ENCODE data around the gene MAP3K7. TPM values are rescaled to one million over a fixed set of nuclear protein-coding genes. Genes with fewer than 3 reads are reported as not detected.
A peak's percentile ranks its signal among the peaks of the same experiment; 100 is the strongest.

MAP3K7 gene
- total RNA-seq, 2 donors from 2014 or later = 40.1 to 50.9 TPM

DNA sequence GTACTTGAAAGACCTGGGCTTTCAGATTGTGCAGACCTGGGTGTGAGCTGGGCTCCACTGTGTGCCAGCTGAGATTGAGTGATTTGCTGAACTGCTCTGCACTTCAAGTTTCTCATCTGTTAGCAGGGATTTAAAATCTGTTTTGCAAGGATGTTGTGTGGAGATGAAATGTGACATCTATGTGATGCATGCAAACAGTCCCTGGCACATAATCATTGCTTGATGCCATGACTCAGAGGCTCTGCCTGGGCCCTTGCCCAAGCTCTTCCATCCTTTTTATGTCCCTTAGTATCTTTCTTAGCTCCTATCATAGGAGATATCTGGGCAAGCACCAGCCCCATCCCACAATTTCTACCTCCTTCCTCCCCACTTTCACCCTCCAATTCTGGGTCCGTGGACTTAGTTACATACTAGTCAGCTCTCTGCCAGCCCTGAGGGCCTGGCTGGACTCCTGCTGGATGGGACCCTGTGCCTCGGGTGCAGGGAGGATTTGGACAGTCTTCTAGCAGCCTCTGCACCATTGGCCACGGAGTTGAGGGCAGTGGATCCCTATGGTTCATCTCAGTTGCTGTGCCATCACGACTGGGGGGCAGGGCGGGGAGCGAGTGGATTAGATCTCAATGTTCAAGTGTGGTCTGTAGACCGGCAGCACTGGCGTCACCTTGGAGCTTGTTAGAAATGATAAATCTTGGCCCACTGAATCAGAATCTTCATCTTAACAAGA, 103.6 kb downstream of the MAP3K7 start:
- Mint-ChIP-seq H3K27me3 (ENCODE audit: insufficient read depth) (peaks cover 9% of the 10 kb centered on the region), H3K36me3 (ENCODE audit: low read depth) (peaks cover 2% of the 10 kb centered on the region), H3K4me3 (no peak overlapping the region), H3K4me1 (peaks cover 10% of the 10 kb centered on the region), H3K9me3 (peaks cover 13% of the 10 kb centered on the region), H3K27ac (no peak overlapping the region)
- Histone ChIP-seq H3K27me3 (ENCODE audit: control insufficient read depth, insufficient read depth, low read length, poor library complexity, severe bottlenecking) (no peaks in the 10 kb centered on the region), H3K4me1 (ENCODE audit: control insufficient read depth, insufficient read depth, low read length) (peaks cover 1% of the 10 kb centered on the region), H3K4me3 (ENCODE audit: low read length) (no peak overlapping the region), H3K9ac (ENCODE audit: extremely low read depth, low read length, poor library complexity, severe bottlenecking) (no peak overlapping the region), H3K27ac (ENCODE audit: low read depth, low read length) (no peak overlapping the region), H3K9me3 (ENCODE audit: control insufficient read depth, low read length) (peaks cover 13% of the 10 kb centered on the region), H3K36me3 (ENCODE audit: control insufficient read depth, insufficient read depth, low read length) (no peaks in the 10 kb centered on the region)
- DNase-seq = peak; percentile 34
- WGBS, 2 experiments (ENCODE audit: insufficient coverage in 1 of 2, insufficient read length in 1 of 2) = 87 to 92% methylated on average over 7 to 8 of the region's 8 CpGs
- TF ChIP-seq, protein P1, sequence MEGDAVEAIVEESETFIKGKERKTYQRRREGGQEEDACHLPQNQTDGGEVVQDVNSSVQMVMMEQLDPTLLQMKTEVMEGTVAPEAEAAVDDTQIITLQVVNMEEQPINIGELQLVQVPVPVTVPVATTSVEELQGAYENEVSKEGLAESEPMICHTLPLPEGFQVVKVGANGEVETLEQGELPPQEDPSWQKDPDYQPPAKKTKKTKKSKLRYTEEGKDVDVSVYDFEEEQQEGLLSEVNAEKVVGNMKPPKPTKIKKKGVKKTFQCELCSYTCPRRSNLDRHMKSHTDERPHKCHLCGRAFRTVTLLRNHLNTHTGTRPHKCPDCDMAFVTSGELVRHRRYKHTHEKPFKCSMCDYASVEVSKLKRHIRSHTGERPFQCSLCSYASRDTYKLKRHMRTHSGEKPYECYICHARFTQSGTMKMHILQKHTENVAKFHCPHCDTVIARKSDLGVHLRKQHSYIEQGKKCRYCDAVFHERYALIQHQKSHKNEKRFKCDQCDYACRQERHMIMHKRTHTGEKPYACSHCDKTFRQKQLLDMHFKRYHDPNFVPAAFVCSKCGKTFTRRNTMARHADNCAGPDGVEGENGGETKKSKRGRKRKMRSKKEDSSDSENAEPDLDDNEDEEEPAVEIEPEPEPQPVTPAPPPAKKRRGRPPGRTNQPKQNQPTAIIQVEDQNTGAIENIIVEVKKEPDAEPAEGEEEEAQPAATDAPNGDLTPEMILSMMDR (conservative IDR thresholded peaks at IDR 0.05) = no peak

DNA sequence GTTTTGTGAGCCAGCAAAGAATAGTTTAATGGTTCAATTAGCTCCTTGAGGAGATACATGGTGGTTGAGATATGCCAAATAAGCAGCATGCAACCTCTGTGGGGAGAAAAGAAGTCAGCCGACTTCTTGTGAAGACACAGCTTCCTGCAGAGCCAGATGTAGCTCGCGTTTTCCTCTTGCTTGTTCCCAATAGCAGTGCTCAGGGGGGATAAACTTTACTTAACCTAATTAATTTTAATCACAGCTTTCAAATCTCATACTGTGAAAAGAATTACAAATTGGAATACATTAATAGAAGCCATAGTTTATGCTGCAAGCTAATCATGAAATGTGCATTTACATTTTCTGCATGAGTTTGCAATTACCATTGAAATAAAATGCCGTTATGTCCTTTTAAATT, 106.2 kb downstream of the MAP3K7 start:
- Histone ChIP-seq H3K27ac (ENCODE audit: low read depth, low read length) (no peak overlapping the region), H3K27me3 (ENCODE audit: control insufficient read depth, insufficient read depth, low read length, poor library complexity, severe bottlenecking) (no peaks in the 10 kb centered on the region), H3K9me3 (ENCODE audit: control insufficient read depth, low read length) (peaks cover 2% of the 10 kb centered on the region), H3K4me3 (ENCODE audit: low read length) (no peak overlapping the region), H3K36me3 (ENCODE audit: control insufficient read depth, insufficient read depth, low read length) (no peaks in the 10 kb centered on the region), H3K4me1 (ENCODE audit: control insufficient read depth, insufficient read depth, low read length) (peaks cover 3% of the 10 kb centered on the region), H3K9ac (ENCODE audit: extremely low read depth, low read length, poor library complexity, severe bottlenecking) (no peak overlapping the region)
- peak; percentile 12 for DNase-seq
- 69 to 100% methylated on average over 1 to 4 of the region's 4 CpGs for WGBS, 2 experiments (ENCODE audit: insufficient coverage in 1 of 2, insufficient read length in 1 of 2)
- Mint-ChIP-seq H3K36me3 (ENCODE audit: low read depth) (no peaks in the 10 kb centered on the region), H3K9me3 (peaks cover 2% of the 10 kb centered on the region), H3K27ac (no peak overlapping the region), H3K4me1 (peaks cover 16% of the 10 kb centered on the region), H3K4me3 (no peak overlapping the region), H3K27me3 (ENCODE audit: insufficient read depth) (peaks cover 9% of the 10 kb centered on the region)
- TF ChIP-seq, protein P1 (conservative IDR thresholded peaks at IDR 0.05) = no peak

DNA sequence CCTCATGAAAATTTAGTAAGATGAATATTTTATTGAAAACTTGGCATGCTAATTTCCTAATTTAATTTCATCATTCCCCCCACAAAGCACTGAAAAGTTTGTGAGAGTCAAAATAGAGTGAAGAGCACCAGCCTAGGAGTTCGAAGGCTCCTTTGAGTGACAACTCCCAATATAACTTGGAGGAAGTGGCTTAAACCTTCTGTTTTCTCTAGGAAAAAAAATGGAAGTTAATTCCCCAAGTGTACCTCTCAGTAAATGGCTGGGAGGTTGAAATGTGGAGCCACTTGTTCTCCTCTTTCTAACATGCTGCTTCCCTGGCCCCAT, 107.3 kb downstream of the MAP3K7 start:
- Histone ChIP-seq H3K27ac (ENCODE audit: low read depth, low read length) (no peak overlapping the region), H3K36me3 (ENCODE audit: control insufficient read depth, insufficient read depth, low read length) (no peaks in the 10 kb centered on the region), H3K9me3 (ENCODE audit: control insufficient read depth, low read length) (no peaks in the 10 kb centered on the region), H3K4me3 (ENCODE audit: low read length) (no peak overlapping the region), H3K4me1 (ENCODE audit: control insufficient read depth, insufficient read depth, low read length) (peaks cover 3% of the 10 kb centered on the region), H3K27me3 (ENCODE audit: control insufficient read depth, insufficient read depth, low read length, poor library complexity, severe bottlenecking) (no peaks in the 10 kb centered on the region), H3K9ac (ENCODE audit: extremely low read depth, low read length, poor library complexity, severe bottlenecking) (no peak overlapping the region)
- no peak overlapping the region for H3K4me3 Mint-ChIP-seq
- H3K4me1 Mint-ChIP-seq = peaks cover 16% of the 10 kb centered on the region
- WGBS, 2 experiments (ENCODE audit: insufficient coverage in 1 of 2, insufficient read length in 1 of 2) = 100% methylated on average over 1 of the region's 1 CpG
- H3K27ac Mint-ChIP-seq = no peak overlapping the region
- TF ChIP-seq, protein P1 (conservative IDR thresholded peaks at IDR 0.05) = no peak
- H3K36me3 Mint-ChIP-seq (ENCODE audit: low read depth) = no peaks in the 10 kb centered on the region
- DNase-seq = no peak
- no peaks in the 10 kb centered on the region for H3K9me3 Mint-ChIP-seq
- H3K27me3 Mint-ChIP-seq (ENCODE audit: insufficient read depth) = peaks cover 9% of the 10 kb centered on the region

Data from endodermal cell (in vitro differentiated cells).